SU-DHL-6 (cell line): ENCODE results near the gene L1TD1.

ENCODE experiments used
- EZH2phosphoT487 ChIP-seq: fragments of 200-600 bp; sonication (generic), shearing (Covaris generic); conservative IDR thresholded peaks from 2 replicates; pipeline ENCODE4 v1.6.1; 2018; ENCODE audit warnings: mild to moderate bottlenecking, antibody characterized with exemption, low read length, moderate library complexity, mixed read lengths
- TF ChIP-seq, protein P1 (sequence below): fragments of 200-600 bp; sonication (generic); IDR thresholded peaks from one replicate; pipeline ENCODE4 v1.5.1; 2017; ENCODE audit warnings: antibody characterized with exemption, mild to moderate bottlenecking, low read length, moderate library complexity; ENCODE audit not compliant: insufficient read depth, poor library complexity, severe bottlenecking

DNA sequence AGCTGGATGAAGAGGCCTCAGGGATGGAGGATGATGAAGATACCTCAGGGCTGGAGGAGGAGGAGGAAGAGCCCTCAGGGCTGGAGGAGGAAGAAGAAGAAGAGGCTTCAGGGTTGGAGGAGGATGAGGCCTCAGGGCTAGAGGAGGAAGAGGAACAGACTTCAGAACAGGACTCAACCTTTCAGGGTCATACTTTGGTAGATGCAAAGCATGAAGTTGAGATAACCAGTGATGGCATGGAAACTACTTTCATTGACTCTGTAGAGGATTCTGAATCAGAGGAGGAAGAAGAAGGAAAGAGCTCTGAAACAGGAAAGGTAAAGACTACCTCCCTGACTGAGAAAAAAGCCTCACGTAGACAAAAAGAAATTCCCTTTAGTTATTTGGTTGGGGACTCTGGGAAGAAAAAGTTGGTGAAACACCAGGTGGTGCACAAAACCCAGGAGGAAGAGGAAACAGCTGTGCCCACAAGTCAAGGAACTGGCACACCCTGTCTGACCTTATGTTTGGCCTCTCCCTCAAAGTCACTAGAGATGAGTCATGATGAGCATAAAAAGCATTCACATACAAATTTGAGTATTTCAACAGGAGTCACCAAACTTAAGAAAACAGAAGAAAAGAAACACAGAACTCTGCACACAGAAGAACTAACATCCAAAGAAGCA lies 15.4 kb downstream of the L1TD1 start:
- TF ChIP-seq, protein P1, sequence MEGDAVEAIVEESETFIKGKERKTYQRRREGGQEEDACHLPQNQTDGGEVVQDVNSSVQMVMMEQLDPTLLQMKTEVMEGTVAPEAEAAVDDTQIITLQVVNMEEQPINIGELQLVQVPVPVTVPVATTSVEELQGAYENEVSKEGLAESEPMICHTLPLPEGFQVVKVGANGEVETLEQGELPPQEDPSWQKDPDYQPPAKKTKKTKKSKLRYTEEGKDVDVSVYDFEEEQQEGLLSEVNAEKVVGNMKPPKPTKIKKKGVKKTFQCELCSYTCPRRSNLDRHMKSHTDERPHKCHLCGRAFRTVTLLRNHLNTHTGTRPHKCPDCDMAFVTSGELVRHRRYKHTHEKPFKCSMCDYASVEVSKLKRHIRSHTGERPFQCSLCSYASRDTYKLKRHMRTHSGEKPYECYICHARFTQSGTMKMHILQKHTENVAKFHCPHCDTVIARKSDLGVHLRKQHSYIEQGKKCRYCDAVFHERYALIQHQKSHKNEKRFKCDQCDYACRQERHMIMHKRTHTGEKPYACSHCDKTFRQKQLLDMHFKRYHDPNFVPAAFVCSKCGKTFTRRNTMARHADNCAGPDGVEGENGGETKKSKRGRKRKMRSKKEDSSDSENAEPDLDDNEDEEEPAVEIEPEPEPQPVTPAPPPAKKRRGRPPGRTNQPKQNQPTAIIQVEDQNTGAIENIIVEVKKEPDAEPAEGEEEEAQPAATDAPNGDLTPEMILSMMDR, result no peak
- TF ChIP-seq EZH2phosphoT487, result no peak
